AG09309 (cell line): Measurements from ENCODE around the gene MAPK14.
A peak's percentile ranks its signal among the peaks of the same experiment; 100 is the strongest.

Experiments
- DNase-seq: peaks from one replicate; pipeline ENCODE4 v3.0.0-alpha.2; 2010; ENCODE audit warnings: low read depth
- H3K4me3 ChIP-seq: 2 replicates; pipeline ENCODE4 v1.5.1; 2011; ENCODE audit warnings: mild to moderate bottlenecking, low read depth, low read length, moderate library complexity; ENCODE audit not compliant: control insufficient read depth
- TF ChIP-seq, protein P1 (sequence below): IDR thresholded peaks from 2 replicates; pipeline ENCODE4 v1.5.1; 2011; ENCODE audit warnings: mild to moderate bottlenecking, low read depth, low read length, inconsistent platforms; ENCODE audit not compliant: insufficient read depth, control insufficient read depth; ENCODE audit errors: missing control alignments

MAPK14 gene

DNA sequence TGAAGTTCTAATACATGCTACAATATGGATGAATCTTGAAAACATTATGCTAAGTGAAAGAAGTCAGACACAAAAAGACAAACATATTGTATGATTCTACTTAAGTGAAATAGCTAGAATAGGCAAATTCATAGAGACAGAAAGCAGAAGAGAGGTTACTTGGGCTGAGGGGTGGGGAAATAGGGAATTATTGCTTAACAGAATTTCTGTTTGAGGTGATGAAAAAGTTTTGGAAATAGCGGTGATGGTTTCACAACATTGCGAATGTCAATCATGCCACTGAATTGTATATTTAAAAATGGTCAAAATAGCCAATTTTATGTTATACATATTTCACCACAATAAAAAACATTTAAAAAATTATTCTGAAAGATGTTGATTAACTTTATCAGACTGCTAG, 9.3 kb upstream of the MAPK14 start:
- DNase-seq: no peak
- no peak overlapping the region for H3K4me3 ChIP-seq
- TF ChIP-seq, protein P1, sequence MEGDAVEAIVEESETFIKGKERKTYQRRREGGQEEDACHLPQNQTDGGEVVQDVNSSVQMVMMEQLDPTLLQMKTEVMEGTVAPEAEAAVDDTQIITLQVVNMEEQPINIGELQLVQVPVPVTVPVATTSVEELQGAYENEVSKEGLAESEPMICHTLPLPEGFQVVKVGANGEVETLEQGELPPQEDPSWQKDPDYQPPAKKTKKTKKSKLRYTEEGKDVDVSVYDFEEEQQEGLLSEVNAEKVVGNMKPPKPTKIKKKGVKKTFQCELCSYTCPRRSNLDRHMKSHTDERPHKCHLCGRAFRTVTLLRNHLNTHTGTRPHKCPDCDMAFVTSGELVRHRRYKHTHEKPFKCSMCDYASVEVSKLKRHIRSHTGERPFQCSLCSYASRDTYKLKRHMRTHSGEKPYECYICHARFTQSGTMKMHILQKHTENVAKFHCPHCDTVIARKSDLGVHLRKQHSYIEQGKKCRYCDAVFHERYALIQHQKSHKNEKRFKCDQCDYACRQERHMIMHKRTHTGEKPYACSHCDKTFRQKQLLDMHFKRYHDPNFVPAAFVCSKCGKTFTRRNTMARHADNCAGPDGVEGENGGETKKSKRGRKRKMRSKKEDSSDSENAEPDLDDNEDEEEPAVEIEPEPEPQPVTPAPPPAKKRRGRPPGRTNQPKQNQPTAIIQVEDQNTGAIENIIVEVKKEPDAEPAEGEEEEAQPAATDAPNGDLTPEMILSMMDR: no peak

DNA sequence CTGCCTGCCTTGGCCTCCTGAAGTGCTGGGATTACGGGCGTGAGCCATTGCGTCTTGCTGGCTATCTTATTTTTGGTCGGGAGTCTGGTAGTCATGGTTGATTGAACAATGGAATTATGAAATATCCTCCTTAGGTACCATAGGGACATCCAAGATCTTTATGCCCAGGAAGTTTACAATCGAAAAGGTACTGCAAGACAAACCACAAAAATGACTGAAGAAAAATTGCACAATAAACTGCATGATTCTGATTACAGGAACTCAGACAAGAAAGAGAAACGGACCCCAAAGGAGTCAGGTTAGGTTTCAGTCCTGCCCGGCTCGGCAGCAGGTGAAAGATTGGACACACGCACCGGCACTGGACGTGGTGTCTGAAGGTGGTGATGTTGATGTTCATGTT, 8.4 kb upstream of the MAPK14 start:
- DNase-seq: no peak
- no peak overlapping the region for H3K4me3 ChIP-seq
- TF ChIP-seq, protein P1: no peak

DNA sequence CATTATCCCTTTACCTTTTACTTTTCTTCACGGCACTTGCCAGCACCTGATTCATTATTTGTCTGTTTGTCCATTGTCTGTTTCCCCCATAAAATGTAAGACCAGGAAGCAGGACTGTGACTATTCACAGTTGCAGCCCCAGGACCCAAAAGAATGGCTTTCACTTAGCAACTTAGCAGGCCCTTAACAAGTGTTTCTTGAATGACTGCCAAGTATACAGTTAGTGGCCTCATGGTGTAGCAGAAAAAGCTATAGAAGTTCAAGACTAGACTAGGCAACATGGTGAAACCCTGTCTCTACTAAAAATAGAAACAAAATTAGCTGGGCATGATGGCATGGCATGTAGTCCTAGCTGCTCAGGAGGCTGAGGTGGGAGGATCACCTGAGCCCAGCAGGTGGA, 7.5 kb upstream of the MAPK14 start:
- TF ChIP-seq, protein P1: no peak
- H3K4me3 ChIP-seq: no peak overlapping the region
- no peak for DNase-seq

DNA sequence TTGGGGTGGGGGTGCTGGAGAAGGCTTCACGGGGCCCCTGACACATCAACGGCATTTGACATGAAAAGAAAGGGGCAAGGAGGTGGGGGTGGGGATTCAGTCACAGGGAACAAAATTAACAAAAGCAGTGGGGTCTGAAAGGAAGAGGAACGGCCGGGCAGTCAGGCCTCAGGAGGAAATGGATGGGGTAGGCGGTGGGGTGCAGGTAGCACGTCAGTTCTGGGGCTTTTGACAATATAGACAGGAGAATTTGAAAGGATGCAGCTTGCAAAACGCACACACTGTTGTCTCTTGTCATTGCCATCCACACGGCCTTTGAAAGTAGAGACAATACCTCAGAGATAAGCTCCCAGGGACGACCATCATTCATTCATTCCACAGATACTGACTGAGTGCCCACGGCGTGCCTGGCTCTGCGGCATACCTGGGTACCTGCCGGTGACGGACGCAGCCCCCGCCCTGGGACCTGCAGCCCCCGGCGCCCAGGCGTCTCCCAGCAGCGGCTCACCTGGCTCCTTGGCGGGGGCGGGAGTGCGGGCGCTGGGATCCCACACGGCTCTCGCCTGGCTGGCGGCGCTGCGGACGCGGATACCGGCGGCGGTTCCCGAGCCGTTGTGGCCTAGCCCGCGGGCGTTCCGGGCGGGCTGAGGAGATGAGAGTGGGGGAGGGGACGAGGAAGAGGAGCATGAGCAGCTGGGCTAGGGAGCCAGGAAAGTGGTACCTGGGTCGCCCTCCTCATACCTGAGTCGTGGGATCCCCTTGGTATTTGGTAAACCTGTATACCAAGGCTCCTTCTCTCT, 3.4 kb upstream of the MAPK14 start, which contains the start of gene SLC26A8:
Gene SLC26A8 (minus strand): TSS at position 646 of the 800 bp plus-strand sequence. CDS start 4,934 bp downstream, outside the sequence.
- DNase-seq: no peak
- H3K4me3 ChIP-seq: no peak within 1 kb of the TSS
- TF ChIP-seq, protein P1: no peak

DNA sequence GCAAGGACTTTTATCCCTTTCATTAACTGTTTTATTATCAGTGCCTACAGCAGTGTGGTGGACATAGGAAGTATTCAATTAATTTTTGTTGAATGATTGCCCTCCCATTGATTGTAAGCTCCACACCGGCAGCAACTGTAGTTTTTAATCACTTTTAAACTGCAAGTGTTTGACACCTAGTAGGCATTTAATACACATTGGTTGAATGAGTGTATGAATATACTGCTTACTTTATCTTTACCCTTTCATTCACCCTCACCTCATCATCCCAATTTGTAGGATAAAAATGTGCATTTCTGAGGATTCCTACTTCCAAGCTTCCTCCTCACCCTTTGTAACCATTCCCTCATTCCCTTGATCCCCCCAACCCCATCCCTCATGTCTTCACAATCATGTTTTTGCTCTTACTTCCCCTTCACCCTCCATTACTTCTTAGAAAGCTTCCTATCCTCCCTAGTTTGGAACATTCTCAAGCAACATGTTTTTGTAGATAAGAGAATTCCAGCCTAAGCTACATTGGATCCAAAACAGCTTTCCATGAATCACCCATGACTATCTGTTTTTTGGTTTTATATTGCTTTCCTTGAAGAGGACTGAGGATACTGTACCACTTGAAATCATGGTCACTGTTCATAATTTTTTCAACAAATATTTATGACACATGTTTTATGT, 2.2 kb upstream of the MAPK14 start:
- TF ChIP-seq, protein P1: no peak
- no peak overlapping the region for H3K4me3 ChIP-seq
- peak; percentile 18 for DNase-seq

DNA sequence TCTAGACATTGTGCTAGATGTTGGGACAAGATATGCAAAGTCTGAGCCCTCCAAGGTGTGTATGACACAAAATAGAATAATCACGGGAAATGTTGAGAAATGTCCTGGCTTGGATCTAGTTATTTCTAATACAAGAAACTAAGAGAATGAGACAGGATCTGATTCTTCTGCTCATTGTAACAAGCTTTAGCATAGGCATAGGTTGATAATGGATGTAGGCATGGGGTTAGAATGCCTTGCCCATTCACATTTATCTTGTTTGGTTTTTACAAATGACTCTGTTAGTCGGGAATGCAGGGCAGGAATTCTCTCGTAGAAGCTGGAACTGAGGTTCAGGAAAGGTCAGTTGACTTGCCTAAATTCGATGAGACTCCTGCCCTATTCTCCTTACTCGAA, 1.7 kb upstream of the MAPK14 start:
- H3K4me3 ChIP-seq: no peak overlapping the region
- TF ChIP-seq, protein P1: no peak
- no peak for DNase-seq
